Ovary (tissue), 9 donors: ENCODE data around the gene BLACAT1. TPM values are rescaled to one million over a fixed set of nuclear protein-coding genes. Genes with fewer than 3 reads are reported as not detected.

Experiments
- DNase-seq, 5 donors: peaks; one replicate each; pipeline ENCODE4 v3.0.0-alpha.2; 2019 to 2020
- H3K27ac ChIP-seq, 2 donors: fragments of 200-600 bp; one replicate each; pipeline versions ENCODE4 v1.5.1 to v1.8.0; 2019 to 2022
- H3K27me3 ChIP-seq: fragments of 200-600 bp; one replicate; pipeline ENCODE4 v1.8.0; 2022
- H3K36me3 ChIP-seq: fragments of 200-600 bp; sonication (generic); one replicate; pipeline ENCODE4 v1.5.1; 2019
- H3K4me1 ChIP-seq: one replicate; pipeline ENCODE4 v1.8.1; 2013; ENCODE audit warnings: mild to moderate bottlenecking, moderate library complexity; ENCODE audit not compliant: insufficient read depth
- H3K4me3 ChIP-seq: fragments of 200-600 bp; sonication (generic); one replicate; pipeline ENCODE4 v1.5.1; 2017
- H3K9me3 ChIP-seq, 2 donors: fragments of 200-600 bp in 1 of 2; sonication (generic) in 1 of 2; one replicate each; pipeline versions ENCODE4 v1.5.1 to v1.8.1; 2013 to 2019; ENCODE audit warnings: mild to moderate bottlenecking in 1 of 2, moderate library complexity in 1 of 2
- CTCF ChIP-seq, 3 donors: fragments of 450-650 bp in 2 of 3; fragments of 200-600 bp in 1 of 3; IDR thresholded peaks; one replicate each; pipeline versions ENCODE4 v1.5.1 to v1.8.0; 2016 to 2022; ENCODE audit warnings: antibody characterized with exemption in 3 of 3, mild to moderate bottlenecking in 1 of 3
- EP300 ChIP-seq: sonication (generic); formaldehyde crosslinking; IDR thresholded peaks from one replicate; pipeline ENCODE4 v1.6.1; 2017; ENCODE audit warnings: antibody characterized with exemption
- POLR2A ChIP-seq: fragments of 450-650 bp; IDR thresholded peaks from one replicate; pipeline ENCODE4 v1.6.1; 2017; ENCODE audit warnings: antibody characterized with exemption, mild to moderate bottlenecking, moderate library complexity
- WGBS, 3 donors: extraction: QIAGEN DNeasy Blood & Tissue Kit in 1 of 3; methylation state at CpG; one replicate each; pipeline versions ENCODE4 v1.1.5 to v1.1.7; 2013 to 2017; 5-methylcytosine and 5-hydroxymethylcytosine counted together
- intact Hi-C, 4 donors: fragments of 100-400 bp; cut with DNase I; formaldehyde crosslinking; loops; one replicate each; pipeline versions ENCODE4 v1.11.0 to v1.15.1; 2022 to 2023
- polyA plus RNA-seq, 2 donors: library from polyadenylated mRNA; stranded (reverse); fragments of 200-250 nt in 1 of 2; fragments of 350-450 nt in 1 of 2; fragmentation: Illumina TruSeq in 1 of 2; extraction: RNeasy Lipid Tissue Mini Kit (QIAGEN cat#74804) in 1 of 2; gene quantifications; one replicate each; pipeline ENCODE4 v1.2.3, GENCODE V29; 2013 to 2014
- total RNA-seq, 7 donors: library from RNA; depleted of rRNA in 2 of 7; stranded (reverse); fragments of >200 nt in 2 of 7; fragmentation: NEBNext Ultra II Directional in 3 of 7; extraction: Animal tissue kit (Norgen Biotek cat#: 25700) in 3 of 7; gene quantifications; one replicate each; pipeline versions ENCODE4 v1.1.0 to v1.2.4, GENCODE V29; 2016 to 2023
- donor health status: DM: no; HTN: no; CAD: no; lungs with moderate emphysema.
- donor health status: DM: no; HTN: no; CAD: no.
- donor health status: Bipolar disorder and iron deficiency.
- donor health status: DM: yes; HTN: yes; CAD: no.
- donor health status: DM: no; HTN: no; CAD: no.
- donor health status: DM: yes; HTN: yes; CAD: no.

Gene BLACAT1
- total and polyA plus RNA-seq, 9 donors = 0.08 to 2.1 (median 0.51) TPM

- H3K4me1 ChIP-seq = peaks cover 3% of the 10 kb centered on the region
- H3K36me3 ChIP-seq = no peaks in the 10 kb centered on the region
- intact Hi-C loops = no loop called here
- H3K27ac ChIP-seq = no peak overlapping the region
- no peaks in the 10 kb centered on the region for H3K9me3 ChIP-seq
- no peak for TF ChIP-seq POLR2A
- TF ChIP-seq CTCF (IDR thresholded peaks at IDR 0.05) = no peak
- no peak for TF ChIP-seq EP300
- no peak for DNase-seq
- H3K4me3 ChIP-seq = no peak overlapping the region
- H3K27me3 ChIP-seq = peaks cover 5% of the 10 kb centered on the region
- WGBS, 3 donors = 0 to 2% (median 1%) methylated on average over 33 to 47 of the region's 47 CpGs
Measured at GRCh38 chr1:205456383-205456867, 580 bp upstream of the BLACAT1 start.

DNA sequence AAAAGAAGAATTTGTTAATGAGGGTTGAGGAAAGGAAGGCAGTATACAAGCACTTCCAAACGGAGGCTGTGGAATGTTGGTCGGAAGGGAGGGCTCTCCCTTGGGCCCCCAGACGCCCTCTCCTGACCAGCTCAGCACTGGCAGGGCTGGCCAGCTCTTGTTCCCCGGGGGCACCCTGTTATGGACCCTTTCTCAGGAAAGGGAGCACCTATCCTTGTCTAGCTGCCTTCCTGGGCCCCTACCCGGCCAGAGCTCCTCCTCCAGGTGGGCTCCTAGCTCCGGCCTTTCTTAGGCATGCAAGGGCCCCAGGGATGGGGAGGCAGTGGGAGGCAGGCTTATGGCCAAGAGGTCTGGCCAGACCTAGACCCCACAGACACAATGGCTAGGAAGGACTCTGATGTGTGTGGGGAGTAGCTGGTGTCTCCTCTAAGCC lies 926 bp downstream of the BLACAT1 start:
- peaks cover 5% of the 10 kb centered on the region for H3K27me3 ChIP-seq
- H3K36me3 ChIP-seq = no peaks in the 10 kb centered on the region
- peaks cover 3% of the 10 kb centered on the region for H3K4me1 ChIP-seq
- H3K9me3 ChIP-seq = no peaks in the 10 kb centered on the region
- 30 to 37% (median 35%) methylated on average over 6 of the region's 6 CpGs for WGBS, 3 donors
- no peak for DNase-seq
- intact Hi-C loops = no loop called here
- no peak for TF ChIP-seq CTCF (IDR thresholded peaks at IDR 0.05)
- TF ChIP-seq EP300 = no peak
- no peak for TF ChIP-seq POLR2A
- no peak overlapping the region for H3K4me3 ChIP-seq
- H3K27ac ChIP-seq = no peak overlapping the region

GRCh38 chr1:205453466-205453865 lies 2.4 kb downstream of the BLACAT1 start:
- Histone ChIP-seq H3K36me3 (no peaks in the 10 kb centered on the region), H3K4me1 (peaks cover 3% of the 10 kb centered on the region), H3K4me3 (no peak overlapping the region), H3K27me3 (peaks cover 5% of the 10 kb centered on the region), H3K9me3 (no peaks in the 10 kb centered on the region), H3K27ac (no peak overlapping the region)
- DNase-seq = no peak
- intact Hi-C loops = no loop called here
- WGBS, 3 donors = 6 to 11% (median 9%) methylated on average over 3 of the region's 3 CpGs
- TF ChIP-seq CTCF (IDR thresholded peaks at IDR 0.05) (no peak), EP300 (no peak), POLR2A (no peak)

- DNase-seq = no peak
- no peak overlapping the region for H3K27ac ChIP-seq
- intact Hi-C loops = no loop called here
- H3K27me3 ChIP-seq = peaks cover 5% of the 10 kb centered on the region
- H3K9me3 ChIP-seq = no peaks in the 10 kb centered on the region
- peaks cover 3% of the 10 kb centered on the region for H3K4me1 ChIP-seq
- no peaks in the 10 kb centered on the region for H3K36me3 ChIP-seq
- 59 to 60% (median 59%) methylated on average over 5 of the region's 5 CpGs for WGBS, 3 donors
- no peak overlapping the region for H3K4me3 ChIP-seq
- TF ChIP-seq EP300 (no peak), POLR2A (no peak), CTCF (IDR thresholded peaks at IDR 0.05) (no peak)
Measured at GRCh38 chr1:205452933-205453332, 2.9 kb downstream of the BLACAT1 start.

DNA sequence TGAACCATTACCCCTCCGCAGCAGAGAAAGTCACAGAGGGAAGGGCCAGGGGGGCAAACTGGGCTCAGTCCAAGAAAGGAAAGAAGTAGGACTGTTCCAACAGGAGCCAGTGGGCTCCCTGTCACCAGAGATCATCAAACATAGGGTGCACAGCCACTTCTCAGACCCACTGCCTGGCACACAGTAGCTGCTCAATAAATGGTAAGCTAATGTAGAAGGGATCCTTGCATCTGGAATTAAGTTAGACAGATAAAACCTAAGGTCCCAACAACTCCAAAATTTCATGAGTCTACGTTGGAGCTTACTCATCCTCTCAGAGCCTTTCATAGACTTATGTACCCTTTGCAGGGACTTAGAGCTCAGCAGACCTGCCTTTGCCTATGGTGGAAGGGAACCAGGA lies 3.5 kb downstream of the BLACAT1 start:
- Histone ChIP-seq H3K27me3 (peaks cover 5% of the 10 kb centered on the region), H3K36me3 (no peaks in the 10 kb centered on the region), H3K4me1 (peaks cover 3% of the 10 kb centered on the region), H3K4me3 (no peak overlapping the region), H3K27ac (no peak overlapping the region), H3K9me3 (no peaks in the 10 kb centered on the region)
- intact Hi-C loops = no loop called here
- no peak for DNase-seq
- WGBS, 3 donors = 48 to 65% (median 58%) methylated on average over 2 of the region's 2 CpGs
- TF ChIP-seq CTCF (IDR thresholded peaks at IDR 0.05) = no peak
